Measurements from ENCODE around the gene REXO5. TPM values are rescaled to one million over a fixed set of nuclear protein-coding genes. Genes with fewer than 3 reads are reported as not detected.

Gene REXO5
- total and polyA plus RNA-seq, 2 of the 13 experiments (the other 11 are each of a cell fraction or from before 2014, with no cell fraction given) = 5.9 to 13.1 TPM

- TF ChIP-seq, protein P1, sequence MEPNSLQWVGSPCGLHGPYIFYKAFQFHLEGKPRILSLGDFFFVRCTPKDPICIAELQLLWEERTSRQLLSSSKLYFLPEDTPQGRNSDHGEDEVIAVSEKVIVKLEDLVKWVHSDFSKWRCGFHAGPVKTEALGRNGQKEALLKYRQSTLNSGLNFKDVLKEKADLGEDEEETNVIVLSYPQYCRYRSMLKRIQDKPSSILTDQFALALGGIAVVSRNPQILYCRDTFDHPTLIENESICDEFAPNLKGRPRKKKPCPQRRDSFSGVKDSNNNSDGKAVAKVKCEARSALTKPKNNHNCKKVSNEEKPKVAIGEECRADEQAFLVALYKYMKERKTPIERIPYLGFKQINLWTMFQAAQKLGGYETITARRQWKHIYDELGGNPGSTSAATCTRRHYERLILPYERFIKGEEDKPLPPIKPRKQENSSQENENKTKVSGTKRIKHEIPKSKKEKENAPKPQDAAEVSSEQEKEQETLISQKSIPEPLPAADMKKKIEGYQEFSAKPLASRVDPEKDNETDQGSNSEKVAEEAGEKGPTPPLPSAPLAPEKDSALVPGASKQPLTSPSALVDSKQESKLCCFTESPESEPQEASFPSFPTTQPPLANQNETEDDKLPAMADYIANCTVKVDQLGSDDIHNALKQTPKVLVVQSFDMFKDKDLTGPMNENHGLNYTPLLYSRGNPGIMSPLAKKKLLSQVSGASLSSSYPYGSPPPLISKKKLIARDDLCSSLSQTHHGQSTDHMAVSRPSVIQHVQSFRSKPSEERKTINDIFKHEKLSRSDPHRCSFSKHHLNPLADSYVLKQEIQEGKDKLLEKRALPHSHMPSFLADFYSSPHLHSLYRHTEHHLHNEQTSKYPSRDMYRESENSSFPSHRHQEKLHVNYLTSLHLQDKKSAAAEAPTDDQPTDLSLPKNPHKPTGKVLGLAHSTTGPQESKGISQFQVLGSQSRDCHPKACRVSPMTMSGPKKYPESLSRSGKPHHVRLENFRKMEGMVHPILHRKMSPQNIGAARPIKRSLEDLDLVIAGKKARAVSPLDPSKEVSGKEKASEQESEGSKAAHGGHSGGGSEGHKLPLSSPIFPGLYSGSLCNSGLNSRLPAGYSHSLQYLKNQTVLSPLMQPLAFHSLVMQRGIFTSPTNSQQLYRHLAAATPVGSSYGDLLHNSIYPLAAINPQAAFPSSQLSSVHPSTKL (CRISPR knock-in tag; IDR thresholded peaks at IDR 0.05) = peak; percentile 41
- no peak for TF ChIP-seq GMEB2 (CRISPR knock-in tag; IDR thresholded peaks at IDR 0.05; ENCODE audit: low read depth)
- peak; percentile 13; the same call in 1 of the 2 replicates for TF ChIP-seq SMC3 (IDR thresholded peaks at IDR 0.05; ENCODE audit: low read length)
Observed at GRCh38 chr16:20897253-20897897, 91.0 kb downstream of the REXO5 start (continued).

- H4K20me1 ChIP-seq (ENCODE audit: insufficient read depth, low read length) = peaks cover 9% of the 10 kb centered on the region; the same call in 1 of the 2 replicates
- peaks cover 88% of the 10 kb centered on the region for H3K79me2 ChIP-seq (ENCODE audit: insufficient read depth, low read length)
- H3K9ac ChIP-seq (ENCODE audit: insufficient read depth, low read depth, low read length) = peak overlapping the region; percentile 95; the same call in 1 of the 2 replicates
- H3K4me2 ChIP-seq (ENCODE audit: low read depth, low read length) = peak overlapping the region; percentile 77
- FAIRE-seq = no peak
- no peaks in the 10 kb centered on the region; a peak in 1 of 5 replicates for H3K27me3 ChIP-seq (ENCODE audit: control insufficient read depth in 1 of 2, insufficient read depth in 2 of 2, low read length in 2 of 2)
- no peak overlapping the region for H3K27ac ChIP-seq (ENCODE audit: extremely low read length, insufficient read depth, low read length)
- H3K4me1 ChIP-seq (ENCODE audit: insufficient read depth, low read length) = peaks cover 66% of the 10 kb centered on the region
- no peak for DNase-seq (ENCODE audit: low spot score)
- POLR2A ChIA-PET = interaction anchor here (1.5 to 3.4 kb wide), 4 partner anchors 16 to 91 kb away, joined by 7 to 20 read pairs (median 15); partner anchors contain the start of genes ERI2 and REXO5
- H3K9me3 ChIP-seq (ENCODE audit: low read length) = no peaks in the 10 kb centered on the region
- peaks cover 9 to 21% of the 10 kb centered on the region in 2 experiments for H3K36me3 ChIP-seq (replicated peaks in 1 of 2; ENCODE audit: control insufficient read depth in 1 of 2, insufficient read depth in 2 of 2, low read length in 2 of 2)
- no peak overlapping the region for H2AFZ ChIP-seq (ENCODE audit: low read length)
- WGBS (ENCODE audit: low lambda C conversion rate) = 69% methylated on average over 3 of the region's 3 CpGs
- no TSS peak for BruUV-seq (replicated peaks)
- H3K4me3 ChIP-seq (replicated peaks in 1 of 3; ENCODE audit: insufficient read depth in 1 of 3, low read depth in 2 of 3, low read length in 3 of 3) = peak overlapping the region in 2 of 3 experiments; percentile 6 to 83; a peak in 2 of 6 replicates
- CTCF ChIA-PET (ENCODE audit: low intra/inter-chr PET ratio, low total read pairs) = no interaction called here
- intact Hi-C loops (cut with micrococcal nuclease; ENCODE audit: unreplicated experiment) (loop anchor here (2.0 to 5.0 kb wide), 2 partner anchors 23 to 1441 kb away; no protein-coding TSS in a partner anchor), in situ Hi-C loops (cut with HindIII; ENCODE audit: extremely low pct_ligation_motif_present, low pct_unique_long_range_greater_than_20kb) (no loop called here)
- TF ChIP-seq ZNF263 (CRISPR knock-in tag; IDR thresholded peaks at IDR 0.05) (no peak), NBN (conservative IDR thresholded peaks at IDR 0.05) (no peak), FLYWCH1 (CRISPR knock-in tag; IDR thresholded peaks at IDR 0.05) (0 out of 2 replicates have a peak, but pooled peaks have one; percentile 29), ZSCAN31 (CRISPR knock-in tag; IDR thresholded peaks at IDR 0.05; ENCODE audit: low read depth) (no peak)
- TF ChIP-seq, protein P2, sequence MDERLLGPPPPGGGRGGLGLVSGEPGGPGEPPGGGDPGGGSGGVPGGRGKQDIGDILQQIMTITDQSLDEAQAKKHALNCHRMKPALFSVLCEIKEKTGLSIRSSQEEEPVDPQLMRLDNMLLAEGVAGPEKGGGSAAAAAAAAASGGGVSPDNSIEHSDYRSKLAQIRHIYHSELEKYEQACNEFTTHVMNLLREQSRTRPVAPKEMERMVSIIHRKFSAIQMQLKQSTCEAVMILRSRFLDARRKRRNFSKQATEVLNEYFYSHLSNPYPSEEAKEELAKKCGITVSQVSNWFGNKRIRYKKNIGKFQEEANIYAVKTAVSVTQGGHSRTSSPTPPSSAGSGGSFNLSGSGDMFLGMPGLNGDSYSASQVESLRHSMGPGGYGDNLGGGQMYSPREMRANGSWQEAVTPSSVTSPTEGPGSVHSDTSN (CRISPR knock-in tag; IDR thresholded peaks at IDR 0.05) = no peak
- TF ChIP-seq, protein P3, sequence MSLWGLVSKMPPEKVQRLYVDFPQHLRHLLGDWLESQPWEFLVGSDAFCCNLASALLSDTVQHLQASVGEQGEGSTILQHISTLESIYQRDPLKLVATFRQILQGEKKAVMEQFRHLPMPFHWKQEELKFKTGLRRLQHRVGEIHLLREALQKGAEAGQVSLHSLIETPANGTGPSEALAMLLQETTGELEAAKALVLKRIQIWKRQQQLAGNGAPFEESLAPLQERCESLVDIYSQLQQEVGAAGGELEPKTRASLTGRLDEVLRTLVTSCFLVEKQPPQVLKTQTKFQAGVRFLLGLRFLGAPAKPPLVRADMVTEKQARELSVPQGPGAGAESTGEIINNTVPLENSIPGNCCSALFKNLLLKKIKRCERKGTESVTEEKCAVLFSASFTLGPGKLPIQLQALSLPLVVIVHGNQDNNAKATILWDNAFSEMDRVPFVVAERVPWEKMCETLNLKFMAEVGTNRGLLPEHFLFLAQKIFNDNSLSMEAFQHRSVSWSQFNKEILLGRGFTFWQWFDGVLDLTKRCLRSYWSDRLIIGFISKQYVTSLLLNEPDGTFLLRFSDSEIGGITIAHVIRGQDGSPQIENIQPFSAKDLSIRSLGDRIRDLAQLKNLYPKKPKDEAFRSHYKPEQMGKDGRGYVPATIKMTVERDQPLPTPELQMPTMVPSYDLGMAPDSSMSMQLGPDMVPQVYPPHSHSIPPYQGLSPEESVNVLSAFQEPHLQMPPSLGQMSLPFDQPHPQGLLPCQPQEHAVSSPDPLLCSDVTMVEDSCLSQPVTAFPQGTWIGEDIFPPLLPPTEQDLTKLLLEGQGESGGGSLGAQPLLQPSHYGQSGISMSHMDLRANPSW (CRISPR knock-in tag; IDR thresholded peaks at IDR 0.05; ENCODE audit: borderline replicate concordance) = no peak
- no peak for ATAC-seq
Observed at GRCh38 chr16:20897922-20898321, 91.6 kb downstream of the REXO5 start.

Data from HepG2 (cell line).